ENCODE results near the gene JKAMP. TPM values are rescaled to one million over a fixed set of nuclear protein-coding genes. Genes with fewer than 3 reads are reported as not detected.
A peak's percentile ranks its signal among the peaks of the same experiment; 100 is the strongest.
"Not testable (repeated sequence)": the region's sequence is repeated elsewhere in the genome, so short reads cannot be mapped to it uniquely, and the experiment has no call there.

The JKAMP gene
- 57.7 TPM for total RNA-seq

- DNase-seq: peak; percentile 96
Observed at GRCh38 chr14:59483819-59484638, at the start of gene JKAMP, which contains the start of gene L3HYPDH. TSS of gene JKAMP (plus strand) at chr14:59484517. CDS start at chr14:59484590, 73 bp downstream. TSS of gene L3HYPDH (minus strand) at chr14:59484408. CDS start at chr14:59484316, 92 bp downstream.

- DNase-seq: no peak
Observed at GRCh38 chr14:59435101-59435500, 49.2 kb upstream of the JKAMP start.

- no peak for DNase-seq
Observed at GRCh38 chr14:59435987-59436386, 48.3 kb upstream of the JKAMP start.

- no peak for DNase-seq
Observed at GRCh38 chr14:59438195-59438647, 46.1 kb upstream of the JKAMP start.

GRCh38 chr14:59439256-59439965, 44.9 kb upstream of the JKAMP start:
- DNase-seq: peak; percentile 59

GRCh38 chr14:59448673-59449072, 35.6 kb upstream of the JKAMP start:
- DNase-seq: not testable (repeated sequence)

- no peak for DNase-seq
Observed at GRCh38 chr14:59450716-59451115, 33.6 kb upstream of the JKAMP start.

GRCh38 chr14:59451849-59452248, 32.5 kb upstream of the JKAMP start:
- DNase-seq: no peak

GRCh38 chr14:59454139-59454538, 30.2 kb upstream of the JKAMP start:
- no peak for DNase-seq

- no peak for DNase-seq
Observed at GRCh38 chr14:59455411-59455810, 28.9 kb upstream of the JKAMP start.

- no peak for DNase-seq
Observed at GRCh38 chr14:59458486-59458885, 25.8 kb upstream of the JKAMP start.

GRCh38 chr14:59460378-59460777, 23.9 kb upstream of the JKAMP start:
- DNase-seq: no peak

GRCh38 chr14:59461891-59462290, 22.4 kb upstream of the JKAMP start:
- no peak for DNase-seq

- DNase-seq: no peak
Observed at GRCh38 chr14:59463787-59464485, 20.4 kb upstream of the JKAMP start.

GRCh38 chr14:59464486-59465315, 19.6 kb upstream of the JKAMP start:
- DNase-seq: peak; percentile 20

- DNase-seq: no peak
Observed at GRCh38 chr14:59465316-59466135, 18.8 kb upstream of the JKAMP start, which contains the start of gene GPR135. TSS of gene GPR135 (minus strand) at chr14:59465380. CDS start at chr14:59465226, 154 bp downstream.

- no peak for DNase-seq
Observed at GRCh38 chr14:59474172-59474571, 10.1 kb upstream of the JKAMP start.

GRCh38 chr14:59475709-59476108, 8.6 kb upstream of the JKAMP start:
- DNase-seq: no peak

- DNase-seq: no peak
Observed at GRCh38 chr14:59478540-59478939, 5.8 kb upstream of the JKAMP start.

GRCh38 chr14:59480166-59480565, 4.2 kb upstream of the JKAMP start:
- no peak for DNase-seq

GRCh38 chr14:59481407-59481806, 2.9 kb upstream of the JKAMP start:
- DNase-seq: no peak
